Measurements from ENCODE around the gene ICA1.
A peak's percentile ranks its signal among the peaks of the same experiment; 100 is the strongest.

The ICA1 gene

GRCh38 chr7:8135417-8135816 lies 126.5 kb downstream of the ICA1 start:
- peaks cover 44% of the 10 kb centered on the region for H3K4me1 ChIP-seq (ENCODE audit: insufficient read depth, low read length, poor library complexity, severe bottlenecking)

GRCh38 chr7:8134089-8134733 lies 127.8 kb downstream of the ICA1 start:
- no peak overlapping the region for H2AFZ ChIP-seq (ENCODE audit: low read length)
- H3K27me3 ChIP-seq (ENCODE audit: insufficient read depth, low read length, poor library complexity, severe bottlenecking) = no peaks in the 10 kb centered on the region
- H3F3A ChIP-seq (ENCODE audit: low read depth) = peaks cover 6% of the 10 kb centered on the region; the same call in 1 of the 2 replicates
- no peak overlapping the region for H3K4me3 ChIP-seq (ENCODE audit: low read length, poor library complexity, severe bottlenecking)
- H4K20me1 ChIP-seq (ENCODE audit: insufficient read depth, low read length, poor library complexity, severe bottlenecking) = no peaks in the 10 kb centered on the region
- peak overlapping the region; percentile 64 for H3K9ac ChIP-seq (ENCODE audit: low read depth, low read length, poor library complexity, severe bottlenecking)
- peak overlapping the region; percentile 1 for H3K4me2 ChIP-seq (ENCODE audit: low read depth, low read length, poor library complexity, severe bottlenecking)
- H3K79me2 ChIP-seq (ENCODE audit: insufficient read depth, low read length) = no peaks in the 10 kb centered on the region
- no peaks in the 10 kb centered on the region for H3K9me2 ChIP-seq (replicated peaks; ENCODE audit: low read depth, low read length)
- no peaks in the 10 kb centered on the region for H3K36me3 ChIP-seq (ENCODE audit: insufficient read depth, low read length)
- H3K9me3 ChIP-seq (ENCODE audit: insufficient read depth, low read depth, low read length) = no peaks in the 10 kb centered on the region
- TF ChIP-seq CTCF (conservative IDR thresholded peaks at IDR 0.05; ENCODE audit: low read length) = no peak
- no peak for TF ChIP-seq EZH2phosphoT487 (IDR thresholded peaks at IDR 0.05; ENCODE audit: borderline replicate concordance)
- H3K4me1 ChIP-seq (ENCODE audit: insufficient read depth, low read length, poor library complexity, severe bottlenecking) = peaks cover 49% of the 10 kb centered on the region

More at GRCh38 chr7:8135417-8135816, 126.5 kb downstream of the ICA1 start:
- Histone ChIP-seq H4K20me1 (ENCODE audit: insufficient read depth, low read length, poor library complexity, severe bottlenecking) (no peaks in the 10 kb centered on the region), H3K4me3 (ENCODE audit: low read length, poor library complexity, severe bottlenecking) (no peak overlapping the region), H3K79me2 (ENCODE audit: insufficient read depth, low read length) (no peaks in the 10 kb centered on the region), H3K36me3 (ENCODE audit: insufficient read depth, low read length) (no peaks in the 10 kb centered on the region), H3K27me3 (ENCODE audit: insufficient read depth, low read length, poor library complexity, severe bottlenecking) (no peaks in the 10 kb centered on the region), H3K9me3 (ENCODE audit: insufficient read depth, low read depth, low read length) (no peaks in the 10 kb centered on the region), H3K4me2 (ENCODE audit: low read depth, low read length, poor library complexity, severe bottlenecking) (no peak overlapping the region), H3K9me2 (replicated peaks; ENCODE audit: low read depth, low read length) (no peaks in the 10 kb centered on the region), H2AFZ (ENCODE audit: low read length) (no peak overlapping the region), H3F3A (ENCODE audit: low read depth) (peaks cover 6% of the 10 kb centered on the region; the same call in 1 of the 2 replicates), H3K9ac (ENCODE audit: low read depth, low read length, poor library complexity, severe bottlenecking) (no peak overlapping the region)
- TF ChIP-seq EZH2phosphoT487 (IDR thresholded peaks at IDR 0.05; ENCODE audit: borderline replicate concordance) (no peak), CTCF (conservative IDR thresholded peaks at IDR 0.05; ENCODE audit: low read length) (no peak)

GRCh38 chr7:8133188-8133848 lies 128.6 kb downstream of the ICA1 start:
- Histone ChIP-seq H3K9me2 (replicated peaks; ENCODE audit: low read depth, low read length) (no peaks in the 10 kb centered on the region), H3K79me2 (ENCODE audit: insufficient read depth, low read length) (no peaks in the 10 kb centered on the region), H3K9me3 (ENCODE audit: insufficient read depth, low read depth, low read length) (no peaks in the 10 kb centered on the region), H3F3A (ENCODE audit: low read depth) (peaks cover 6% of the 10 kb centered on the region; the same call in 1 of the 2 replicates), H3K9ac (ENCODE audit: low read depth, low read length, poor library complexity, severe bottlenecking) (peak overlapping the region; percentile 64), H3K4me2 (ENCODE audit: low read depth, low read length, poor library complexity, severe bottlenecking) (peak overlapping the region; percentile 72), H3K36me3 (ENCODE audit: insufficient read depth, low read length) (no peaks in the 10 kb centered on the region), H3K27me3 (ENCODE audit: insufficient read depth, low read length, poor library complexity, severe bottlenecking) (no peaks in the 10 kb centered on the region), H3K4me1 (ENCODE audit: insufficient read depth, low read length, poor library complexity, severe bottlenecking) (peaks cover 58% of the 10 kb centered on the region), H4K20me1 (ENCODE audit: insufficient read depth, low read length, poor library complexity, severe bottlenecking) (no peaks in the 10 kb centered on the region), H3K4me3 (ENCODE audit: low read length, poor library complexity, severe bottlenecking) (no peak overlapping the region), H2AFZ (ENCODE audit: low read length) (no peak overlapping the region)
- TF ChIP-seq CTCF (conservative IDR thresholded peaks at IDR 0.05; ENCODE audit: low read length) (no peak), EZH2phosphoT487 (IDR thresholded peaks at IDR 0.05; ENCODE audit: borderline replicate concordance) (no peak)
